ENCODE results near the gene CACNA1I.

CACNA1I gene

DNA sequence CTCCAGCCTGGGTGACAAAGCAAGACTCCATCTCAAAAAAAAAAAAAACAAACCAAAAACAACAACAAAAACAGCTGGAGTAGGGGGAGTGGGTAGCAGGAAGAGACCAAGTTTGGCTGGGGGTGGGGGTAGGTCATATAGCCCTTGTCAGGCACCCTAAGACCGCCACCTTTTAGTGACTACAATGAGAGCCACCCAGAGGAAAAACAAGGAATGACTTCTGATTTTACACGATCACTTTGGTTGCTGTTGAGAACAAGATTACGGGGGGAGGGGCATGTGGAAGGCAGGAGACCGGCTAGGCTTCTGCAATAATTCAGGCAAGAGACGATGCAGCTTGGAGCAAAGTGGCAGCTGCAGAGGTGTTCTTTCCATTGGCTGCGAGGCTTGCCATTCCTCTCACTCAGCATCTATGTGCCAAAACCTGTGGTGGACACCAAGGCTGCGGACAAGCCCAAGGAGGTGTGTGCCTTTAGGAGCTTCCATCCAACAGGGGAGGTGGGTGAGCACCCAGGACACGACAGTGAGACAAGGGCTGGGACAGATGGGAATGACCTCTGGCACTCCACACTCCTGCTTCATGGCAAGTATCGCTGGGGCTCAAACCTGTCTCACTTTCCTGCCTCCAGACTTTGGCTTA lies 39.7 kb upstream of the CACNA1I start:
- DNase-seq (ENCODE audit: low read depth), result no peak
- peak overlapping the region; percentile 83 for H3K4me3 ChIP-seq (ENCODE audit: low read depth, low read length)
- no peak for TF ChIP-seq CTCF (IDR thresholded peaks at IDR 0.05; ENCODE audit: control insufficient read depth, extremely low read depth, insufficient read depth)

- DNase-seq (ENCODE audit: low read depth), result peak; percentile 100
- TF ChIP-seq CTCF (IDR thresholded peaks at IDR 0.05; ENCODE audit: control insufficient read depth, extremely low read depth, insufficient read depth), result no peak
- peak within 1 kb of the TSS; percentile 83 for H3K4me3 ChIP-seq (ENCODE audit: low read depth, low read length)
Observed at GRCh38 chr22:39532215-39533073, 38.1 kb upstream of the CACNA1I start, which contains the start of gene RPS19BP1. TSS of gene RPS19BP1 (minus strand) at chr22:39532748. CDS start at chr22:39532738, 10 bp downstream.

DNA sequence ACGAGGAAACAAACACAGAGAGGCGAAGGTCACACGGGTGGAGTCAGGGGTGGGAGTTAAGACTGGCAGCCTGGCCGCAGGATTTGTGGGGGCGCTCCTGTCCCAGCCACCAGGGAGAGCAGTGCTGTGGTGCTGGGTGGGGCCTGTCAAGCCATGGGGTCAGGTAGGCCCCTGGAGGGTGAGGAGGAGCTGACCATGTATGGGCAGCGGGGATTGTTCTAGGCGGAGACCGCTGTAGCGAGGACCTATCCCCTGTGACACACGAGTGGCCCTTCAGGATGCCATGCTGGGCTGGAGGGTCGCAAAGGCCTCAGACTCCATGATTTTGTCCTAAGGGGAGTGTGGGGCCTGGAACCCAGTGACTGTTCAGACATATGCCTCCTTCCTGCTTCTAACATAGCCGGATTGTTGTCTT lies 36.5 kb upstream of the CACNA1I start:
- no peak for TF ChIP-seq CTCF (IDR thresholded peaks at IDR 0.05; ENCODE audit: control insufficient read depth, extremely low read depth, insufficient read depth)
- H3K4me3 ChIP-seq (ENCODE audit: low read depth, low read length), result no peak overlapping the region

GRCh38 chr22:39534591-39535356 lies 35.8 kb upstream of the CACNA1I start:
- peak; percentile 93 for TF ChIP-seq CTCF (IDR thresholded peaks at IDR 0.05; ENCODE audit: control insufficient read depth, extremely low read depth, insufficient read depth)
- no peak for DNase-seq (ENCODE audit: low read depth)
- no peak overlapping the region for H3K4me3 ChIP-seq (ENCODE audit: low read depth, low read length)

More for the DNA sequence above, 36.5 kb upstream of the CACNA1I start:
- no peak for DNase-seq (ENCODE audit: low read depth)

GRCh38 chr22:39535357-39535725 lies 35.2 kb upstream of the CACNA1I start:
- no peak for DNase-seq (ENCODE audit: low read depth)
- no peak overlapping the region for H3K4me3 ChIP-seq (ENCODE audit: low read depth, low read length)
- TF ChIP-seq CTCF (IDR thresholded peaks at IDR 0.05; ENCODE audit: control insufficient read depth, extremely low read depth, insufficient read depth), result no peak

- no peak overlapping the region for H3K4me3 ChIP-seq (ENCODE audit: low read depth, low read length)
- DNase-seq (ENCODE audit: low read depth), result no peak
- no peak for TF ChIP-seq CTCF (IDR thresholded peaks at IDR 0.05; ENCODE audit: control insufficient read depth, extremely low read depth, insufficient read depth)
Observed at GRCh38 chr22:39535831-39536449, 34.6 kb upstream of the CACNA1I start.

Measured in LNCaP clone FGC (cell line).